WTC11 (cell line): ENCODE data around the gene RCBTB2. TPM values are rescaled to one million over a fixed set of nuclear protein-coding genes. Genes with fewer than 3 reads are reported as not detected.

Experiments used
- ATAC-seq: fragments of 200-7000 bp; cut with Tn5 transposase; 2 replicates; pipeline ENCODE4 v1.10.0; 2021; ENCODE audit warnings: mild to moderate bottlenecking, moderate library complexity
- CTCF ChIA-PET: fragments of 300-600 bp; sonication (Branson Sonifier 250); formaldehyde crosslinking; loops from one replicate; lab custom pipeline; 2021; ENCODE audit warnings: antibody characterized with exemption; lab: Charles Lee
- POLR2A ChIA-PET: fragments of 350-600 bp; sonication (Branson Sonifier 250); formaldehyde crosslinking; loops from one replicate; lab custom pipeline; 2021; ENCODE audit warnings: antibody characterized with exemption; lab: Charles Lee
- DNase-seq: peaks from one replicate; pipeline ENCODE4 v3.0.0; 2021; ENCODE audit warnings: low spot score
- H3K27ac Mint-ChIP-seq: 2 replicates; pipeline ENCODE4 v1.8.0; 2021; ENCODE audit warnings: mixed read lengths
- H3K27me3 Mint-ChIP-seq: 2 replicates; pipeline ENCODE4 v1.8.0; 2021; ENCODE audit warnings: low read depth, mild to moderate bottlenecking, moderate library complexity, mixed read lengths
- H3K36me3 Mint-ChIP-seq: 2 replicates; pipeline ENCODE4 v1.8.0; 2021; ENCODE audit warnings: mixed read lengths
- H3K4me1 Mint-ChIP-seq: 2 replicates; pipeline ENCODE4 v1.8.0; 2022; ENCODE audit warnings: mixed read lengths
- H3K4me3 Mint-ChIP-seq: 2 replicates; pipeline ENCODE4 v1.8.0; 2021; ENCODE audit warnings: mild to moderate bottlenecking, moderate library complexity, mixed read lengths
- H3K9me3 Mint-ChIP-seq: 2 replicates; pipeline ENCODE4 v1.8.0; 2021; ENCODE audit warnings: mixed read lengths
- ATF6 ChIP-seq: sonication (generic); formaldehyde crosslinking; IDR thresholded peaks from 2 replicates; pipeline ENCODE4 v1.8.1; 2023; ENCODE audit warnings: mild to moderate bottlenecking, missing genetic modification reagents
- CREM ChIP-seq: sonication (generic); formaldehyde crosslinking; IDR thresholded peaks from 2 replicates; pipeline ENCODE4 v1.8.1; 2022; ENCODE audit warnings: mild to moderate bottlenecking, missing genetic modification reagents, moderate library complexity
- CTCF ChIP-seq: fragments of 200-600 bp; IDR thresholded peaks from 2 replicates; pipeline ENCODE4 v1.8.0; 2022; ENCODE audit warnings: antibody characterized with exemption
- EMX1 ChIP-seq: fragments of 250-450 bp; sonication (Bioruptor Pico); IDR thresholded peaks from 2 replicates; pipeline ENCODE4 v1.8.0; 2021; ENCODE audit warnings: mild to moderate bottlenecking
- HMGA2 ChIP-seq: fragments of 250-450 bp; sonication (Bioruptor Pico); IDR thresholded peaks from 2 replicates; pipeline ENCODE4 v1.4.0; 2021; ENCODE audit warnings: mild to moderate bottlenecking, moderate library complexity
- HMGXB4 ChIP-seq: sonication (generic); formaldehyde crosslinking; IDR thresholded peaks from 2 replicates; pipeline ENCODE4 v1.8.1; 2023; ENCODE audit warnings: mild to moderate bottlenecking, moderate library complexity, missing genetic modification reagents
- MLX ChIP-seq: sonication (generic); formaldehyde crosslinking; IDR thresholded peaks from 2 replicates; pipeline ENCODE4 v1.8.1; 2023; ENCODE audit warnings: mild to moderate bottlenecking, missing genetic modification reagents, moderate library complexity
- NFYB ChIP-seq: sonication (generic); formaldehyde crosslinking; conservative IDR thresholded peaks from 2 replicates; pipeline ENCODE4 v1.8.0; 2022; ENCODE audit warnings: low read depth, missing genetic modification reagents
- PRDM15 ChIP-seq: sonication (generic); formaldehyde crosslinking; IDR thresholded peaks from 2 replicates; pipeline ENCODE4 v1.8.0; 2022; ENCODE audit warnings: missing genetic modification reagents
- TEAD1 ChIP-seq: sonication (generic); formaldehyde crosslinking; IDR thresholded peaks from 2 replicates; pipeline ENCODE4 v1.8.0; 2022; ENCODE audit warnings: mild to moderate bottlenecking, missing genetic modification reagents
- ZBTB43 ChIP-seq: sonication (generic); formaldehyde crosslinking; IDR thresholded peaks from 2 replicates; pipeline ENCODE4 v1.8.1; 2023; ENCODE audit warnings: mild to moderate bottlenecking, missing genetic modification reagents
- ZMAT4 ChIP-seq: fragments of 250-450 bp; sonication (Bioruptor Pico); IDR thresholded peaks from 2 replicates; pipeline ENCODE4 v1.9.0; 2021; ENCODE audit warnings: mild to moderate bottlenecking
- ZNF396 ChIP-seq: fragments of 250-450 bp; sonication (Bioruptor Pico); IDR thresholded peaks from 2 replicates; pipeline ENCODE4 v1.8.0; 2021; ENCODE audit warnings: mild to moderate bottlenecking, moderate library complexity, borderline replicate concordance
- ZNF416 ChIP-seq: fragments of 250-450 bp; sonication (Bioruptor Pico); IDR thresholded peaks from 2 replicates; pipeline ENCODE4 v1.9.0; 2021; ENCODE audit warnings: mild to moderate bottlenecking, inconsistent platforms
- ZNF425 ChIP-seq: fragments of 250-450 bp; sonication (Bioruptor Pico); conservative IDR thresholded peaks from 2 replicates; pipeline ENCODE4 v1.9.0; 2021; ENCODE audit warnings: mild to moderate bottlenecking
- ZSCAN18 ChIP-seq: fragments of 250-450 bp; sonication (Bioruptor Pico); IDR thresholded peaks from 2 replicates; pipeline ENCODE4 v2.1.2; 2022; ENCODE audit warnings: mild to moderate bottlenecking, moderate library complexity
- total RNA-seq: library from RNA; stranded (reverse); gene quantifications from 3 replicates; pipeline ENCODE4 v1.2.3, GENCODE V29; 2021

Gene RCBTB2
- total RNA-seq, 1 experiment from 2014 or later, result 6.6 TPM

GRCh38 chr13:48549658-48550057, 16.8 kb upstream of the RCBTB2 start:
- TF ChIP-seq ZBTB43 (CRISPR knock-in tag) (no peak), EMX1 (CRISPR knock-in tag) (no peak), CTCF (no peak), ZNF396 (no peak), TEAD1 (CRISPR knock-in tag) (no peak), ZNF425 (CRISPR knock-in tag) (no peak), HMGXB4 (CRISPR knock-in tag) (no peak), HMGA2 (CRISPR knock-in tag) (no peak), ATF6 (CRISPR knock-in tag) (no peak), NFYB (CRISPR knock-in tag) (no peak), ZNF416 (CRISPR knock-in tag) (no peak), ZMAT4 (no peak), CREM (CRISPR knock-in tag) (no peak), ZSCAN18 (no peak)
- TF ChIP-seq, all 79 proteins: peak for 0
- POLR2A ChIA-PET, result no interaction called here
- Mint-ChIP-seq H3K27me3 (no peaks in the 10 kb centered on the region), H3K36me3 (peaks cover 20% of the 10 kb centered on the region), H3K27ac (no peak overlapping the region), H3K4me3 (no peak overlapping the region), H3K4me1 (no peaks in the 10 kb centered on the region), H3K9me3 (peaks cover 36% of the 10 kb centered on the region)
- DNase-seq (no peak), ATAC-seq (no peak)
- CTCF ChIA-PET, result no interaction called here

- ATAC-seq (no peak), DNase-seq (no peak)
- H3K27me3 Mint-ChIP-seq, result no peaks in the 10 kb centered on the region
- no peak overlapping the region for H3K4me3 Mint-ChIP-seq
- H3K4me1 Mint-ChIP-seq, result peaks cover 7% of the 10 kb centered on the region
- H3K27ac Mint-ChIP-seq, result no peak overlapping the region
- CTCF ChIA-PET, result no interaction called here
- POLR2A ChIA-PET, result no interaction called here
- peaks cover 20% of the 10 kb centered on the region for H3K36me3 Mint-ChIP-seq
- H3K9me3 Mint-ChIP-seq, result peaks cover 26% of the 10 kb centered on the region
- TF ChIP-seq PRDM15 (CRISPR knock-in tag), result no peak
- TF ChIP-seq MLX (CRISPR knock-in tag), result no peak
Measured at GRCh38 chr13:48547663-48548092, 14.8 kb upstream of the RCBTB2 start.
